ENCODE data around the gene ATXN10.

Gene ATXN10

DNA sequence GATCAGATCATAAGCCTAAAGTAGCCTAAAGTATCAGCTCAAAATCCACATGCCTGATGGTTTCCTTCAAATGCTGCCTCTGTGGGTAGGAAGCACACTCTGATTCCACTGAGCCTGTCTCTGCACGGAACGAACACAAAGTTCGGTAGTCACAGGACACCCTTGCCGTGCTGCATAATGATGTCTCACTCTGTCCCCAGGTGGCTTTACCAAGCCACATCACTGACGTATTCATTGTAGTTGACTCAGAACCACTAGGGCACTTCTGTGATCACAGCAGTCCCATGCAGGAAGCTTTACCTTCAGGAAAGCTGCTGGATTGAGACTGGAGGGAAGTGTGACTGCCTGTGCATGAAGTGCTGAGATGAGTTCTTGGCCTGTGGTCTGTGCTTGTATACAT is 147.7 kb downstream of the ATXN10 start:
- TF ChIP-seq CTCF (IDR thresholded peaks at IDR 0.05), result no peak
- no peak for DNase-seq (ENCODE audit: low spot score)
- no peak overlapping the region for H3K27ac ChIP-seq
- no peak overlapping the region for H3K4me3 ChIP-seq

DNA sequence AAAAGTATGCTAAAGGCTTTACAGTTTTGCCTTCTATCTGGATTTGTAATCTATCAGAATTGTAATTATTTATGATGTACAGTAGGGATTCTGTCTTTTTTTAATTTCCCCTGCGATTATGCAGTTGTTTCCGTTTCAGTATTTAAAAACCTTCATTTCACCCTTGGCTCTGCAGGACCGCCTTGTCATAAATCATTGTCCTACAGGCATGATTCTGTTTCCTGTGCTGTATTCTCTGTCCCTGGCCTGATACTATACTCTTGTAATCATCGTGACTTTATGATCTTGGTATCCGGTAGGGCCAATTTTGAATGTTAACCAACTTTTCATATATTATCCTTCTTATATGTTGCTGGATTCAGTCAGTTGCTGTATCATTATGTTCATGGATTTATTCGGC is 151.7 kb downstream of the ATXN10 start:
- no peak for TF ChIP-seq CTCF (IDR thresholded peaks at IDR 0.05)
- Histone ChIP-seq H3K27ac (no peak overlapping the region), H3K4me3 (no peak overlapping the region)
- no peak for DNase-seq (ENCODE audit: low spot score)

GRCh38 chr22:45826520-45826919 is 154.9 kb downstream of the ATXN10 start:
- no peak overlapping the region for H3K27ac ChIP-seq
- H3K4me3 ChIP-seq, result no peak overlapping the region
- TF ChIP-seq CTCF (IDR thresholded peaks at IDR 0.05), result no peak
- no peak for DNase-seq (ENCODE audit: low spot score)

- no peak overlapping the region for H3K27ac ChIP-seq
- no peak for DNase-seq (ENCODE audit: low spot score)
- no peak overlapping the region for H3K4me3 ChIP-seq
- no peak for TF ChIP-seq CTCF (IDR thresholded peaks at IDR 0.05)
Measured at GRCh38 chr22:45828841-45829240, 157.2 kb downstream of the ATXN10 start.

GRCh38 chr22:45830531-45831245 is 159.1 kb downstream of the ATXN10 start:
- H3K4me3 ChIP-seq, result no peak overlapping the region
- H3K27ac ChIP-seq, result no peak overlapping the region
- no peak for TF ChIP-seq CTCF (IDR thresholded peaks at IDR 0.05)
- DNase-seq (ENCODE audit: low spot score), result no peak

DNA sequence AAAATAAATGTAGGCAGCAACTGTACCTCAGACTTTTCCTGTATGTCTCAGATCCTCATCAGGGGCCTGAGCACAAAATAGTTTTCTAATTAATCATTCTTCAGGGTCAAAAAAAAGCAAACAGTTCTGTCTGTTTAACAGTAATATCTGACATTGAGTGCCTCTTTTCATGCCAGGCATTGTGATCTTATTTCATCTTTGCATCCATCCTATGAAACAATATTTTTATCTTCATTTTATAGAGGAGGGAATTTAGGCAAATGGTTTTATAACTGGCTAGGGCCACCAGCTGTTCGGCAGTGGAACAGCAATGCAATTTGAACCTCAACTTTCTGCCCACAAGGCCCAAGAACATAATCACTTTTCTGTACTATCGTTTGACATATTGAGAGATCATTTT is 159.8 kb downstream of the ATXN10 start:
- DNase-seq (ENCODE audit: low spot score), result no peak
- no peak overlapping the region for H3K4me3 ChIP-seq
- no peak overlapping the region for H3K27ac ChIP-seq
- TF ChIP-seq CTCF (IDR thresholded peaks at IDR 0.05), result no peak

GRCh38 chr22:45832180-45832579 is 160.5 kb downstream of the ATXN10 start:
- no peak for DNase-seq (ENCODE audit: low spot score)
- Histone ChIP-seq H3K27ac (no peak overlapping the region), H3K4me3 (no peak overlapping the region)
- TF ChIP-seq CTCF (IDR thresholded peaks at IDR 0.05), result no peak
